NT2/D1 (cell line): ENCODE results near the gene SLC7A6.

Experiments
- DNase-seq: peaks from one replicate; pipeline ENCODE4 v3.0.0-alpha.2; 2011; ENCODE audit warnings: low read depth, low spot score
- H3K27me3 ChIP-seq: 2 replicates; pipeline ENCODE4 v1.6.0; 2011; ENCODE audit warnings: mild to moderate bottlenecking; ENCODE audit not compliant: insufficient read length, insufficient read depth
- H3K36me3 ChIP-seq: 2 replicates; pipeline ENCODE4 v1.6.1; 2011; ENCODE audit warnings: mild to moderate bottlenecking, low read length, mixed read lengths; ENCODE audit not compliant: insufficient read depth, insufficient read length
- H3K4me1 ChIP-seq: 2 replicates; pipeline ENCODE4 v1.5.1; 2011; ENCODE audit not compliant: insufficient read depth, insufficient read length
- H3K4me3 ChIP-seq: 2 replicates; pipeline ENCODE4 v1.5.1; 2011; ENCODE audit warnings: low read depth; ENCODE audit not compliant: insufficient read length
- H3K9ac ChIP-seq: 2 replicates; pipeline ENCODE4 v1.6.0; 2011; ENCODE audit warnings: low read depth; ENCODE audit not compliant: insufficient read length
- H3K9me3 ChIP-seq: 2 replicates; pipeline ENCODE4 v1.5.1; 2011; ENCODE audit warnings: mild to moderate bottlenecking, low read length; ENCODE audit not compliant: insufficient read depth
- SUZ12 ChIP-seq: IDR thresholded peaks from 2 replicates; pipeline ENCODE4 v1.6.1; 2011; ENCODE audit not compliant: insufficient read length, insufficient read depth; ENCODE audit errors: extremely low read depth
- YY1 ChIP-seq: IDR thresholded peaks from 2 replicates; pipeline ENCODE4 v1.6.1; 2011; ENCODE audit not compliant: insufficient read length, insufficient read depth
- ZNF274 ChIP-seq: IDR thresholded peaks from 2 replicates; pipeline ENCODE4 v1.6.1; 2011; ENCODE audit warnings: mild to moderate bottlenecking, low read depth, low read length

SLC7A6 gene

DNA sequence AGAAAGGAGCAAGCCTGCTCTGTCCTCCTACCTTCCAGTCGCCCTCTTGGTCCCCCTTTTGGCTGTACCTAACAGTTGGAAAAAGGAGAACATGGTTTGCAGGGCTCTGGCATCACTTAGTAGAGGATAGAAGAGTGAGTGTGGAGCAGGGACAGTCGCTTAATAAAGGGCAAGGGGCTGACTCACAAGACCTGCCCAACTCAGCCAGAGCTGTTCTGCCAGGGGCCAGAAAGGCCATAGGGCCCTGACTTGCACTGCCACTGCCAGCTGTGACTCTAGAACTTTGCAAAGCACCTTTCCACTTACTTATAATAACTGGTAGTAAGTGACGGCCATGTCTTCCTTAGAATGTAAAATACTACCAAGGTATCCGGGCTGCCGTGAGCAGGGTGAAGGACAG, 60.0 kb downstream of the SLC7A6 start:
- no peaks in the 10 kb centered on the region for H3K4me1 ChIP-seq
- no peak overlapping the region for H3K9ac ChIP-seq
- H3K36me3 ChIP-seq, result peaks cover 84% of the 10 kb centered on the region
- TF ChIP-seq SUZ12, result no peak
- no peak for TF ChIP-seq ZNF274
- TF ChIP-seq YY1, result no peak
- no peak overlapping the region for H3K4me3 ChIP-seq
- H3K27me3 ChIP-seq, result no peaks in the 10 kb centered on the region
- H3K9me3 ChIP-seq, result no peaks in the 10 kb centered on the region
- no peak for DNase-seq

DNA sequence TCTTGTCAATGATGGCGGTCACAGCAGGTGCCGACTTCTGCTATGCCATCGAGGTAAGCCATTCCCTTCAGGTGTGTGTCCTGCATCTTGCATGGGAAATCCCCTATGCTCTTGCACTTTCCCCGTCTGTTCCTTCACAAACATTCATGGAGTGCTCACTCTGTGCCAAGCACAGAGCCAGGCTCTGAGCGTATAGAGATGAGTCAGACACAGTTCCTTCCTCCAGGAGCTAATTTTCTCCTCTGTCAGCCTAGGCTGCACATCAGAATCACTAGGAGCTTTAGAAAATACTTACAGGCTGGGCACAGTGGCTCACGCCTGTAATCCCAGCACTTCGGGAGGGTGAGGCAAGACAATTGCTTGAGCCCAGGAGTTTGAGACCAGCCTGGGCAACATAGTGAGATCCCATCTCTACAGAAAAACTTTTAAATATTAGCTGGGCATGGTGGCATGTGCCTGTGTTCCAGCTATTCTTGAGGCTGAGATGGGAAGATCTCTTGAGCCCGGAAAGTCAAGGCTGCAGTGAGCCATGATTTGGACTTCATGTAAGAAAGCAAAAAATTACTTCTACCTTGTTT, 60.5 kb downstream of the SLC7A6 start:
- no peak for TF ChIP-seq SUZ12
- TF ChIP-seq YY1, result no peak
- TF ChIP-seq ZNF274, result no peak
- H3K9ac ChIP-seq, result no peak overlapping the region
- DNase-seq, result no peak
- H3K4me3 ChIP-seq, result no peak overlapping the region
- H3K36me3 ChIP-seq, result peaks cover 85% of the 10 kb centered on the region
- H3K4me1 ChIP-seq, result no peaks in the 10 kb centered on the region
- no peaks in the 10 kb centered on the region for H3K27me3 ChIP-seq
- H3K9me3 ChIP-seq, result no peaks in the 10 kb centered on the region

DNA sequence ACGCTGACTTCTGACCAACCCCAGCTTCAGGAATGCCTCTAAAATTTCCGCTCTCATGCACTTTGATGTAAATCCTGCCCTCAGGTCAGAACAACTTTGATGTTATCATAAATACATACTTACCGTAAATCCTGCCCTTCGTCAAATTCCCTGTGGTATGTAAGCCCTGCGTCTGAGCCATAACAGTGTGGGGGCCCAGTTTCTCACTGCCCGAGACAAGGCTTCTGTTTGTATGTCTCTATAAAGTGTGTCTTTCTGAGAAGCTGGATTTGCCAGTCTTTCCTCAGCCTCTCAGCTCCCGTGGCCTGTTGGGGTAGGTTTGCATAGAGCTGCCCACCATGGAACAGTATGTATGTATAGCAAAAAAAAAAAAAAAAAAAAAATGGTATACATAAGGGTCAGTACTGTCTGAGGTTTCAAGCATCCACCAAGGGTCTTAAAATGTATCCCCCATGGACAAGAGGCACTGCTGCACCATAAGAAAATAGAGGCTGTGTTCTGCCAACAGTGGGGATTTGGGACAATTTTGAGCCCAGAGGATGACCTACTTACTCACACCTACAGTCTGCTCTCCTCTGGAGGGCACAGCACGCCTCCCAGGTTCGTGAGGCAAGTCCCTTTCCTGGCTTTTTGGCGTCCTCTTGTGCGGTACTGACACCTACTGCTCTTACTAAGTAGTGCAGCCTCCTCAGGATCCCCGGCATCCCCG, 64.0 kb downstream of the SLC7A6 start:
- Histone ChIP-seq H3K9me3 (no peaks in the 10 kb centered on the region), H3K4me1 (peaks cover 3% of the 10 kb centered on the region), H3K4me3 (no peak overlapping the region), H3K9ac (no peak overlapping the region), H3K27me3 (no peaks in the 10 kb centered on the region), H3K36me3 (peaks cover 73% of the 10 kb centered on the region)
- peak; percentile 87 for DNase-seq
- TF ChIP-seq ZNF274 (no peak), SUZ12 (no peak), YY1 (no peak)

DNA sequence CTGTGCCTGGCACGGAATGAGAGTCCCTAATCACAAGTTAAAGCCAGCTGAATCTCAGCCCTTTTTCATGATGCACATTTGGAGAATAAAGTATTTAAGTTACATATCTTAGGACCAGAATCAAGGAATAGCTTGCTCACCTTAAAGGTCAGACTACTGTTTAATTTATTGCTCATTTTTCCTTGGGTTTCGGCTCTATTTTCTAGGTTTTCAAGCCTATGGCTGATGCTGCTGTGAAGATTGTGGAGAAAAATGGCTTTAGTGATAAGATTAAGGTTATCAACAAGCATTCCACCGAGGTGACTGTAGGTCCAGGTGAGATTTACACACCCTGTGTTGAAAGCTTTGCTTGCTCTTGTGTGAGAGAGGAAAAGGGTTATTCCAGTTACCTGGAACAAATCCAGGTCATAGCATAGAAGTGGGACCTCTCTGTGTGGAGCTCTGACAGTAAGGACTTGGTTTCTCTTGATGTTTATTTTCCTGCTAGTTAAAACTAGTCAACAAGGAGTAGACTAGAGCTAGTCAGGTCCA, 64.6 kb downstream of the SLC7A6 start:
- no peak for DNase-seq
- Histone ChIP-seq H3K9me3 (no peaks in the 10 kb centered on the region), H3K27me3 (no peaks in the 10 kb centered on the region), H3K9ac (no peak overlapping the region), H3K4me3 (no peak overlapping the region), H3K36me3 (peaks cover 73% of the 10 kb centered on the region), H3K4me1 (peaks cover 3% of the 10 kb centered on the region)
- TF ChIP-seq ZNF274 (no peak), SUZ12 (no peak), YY1 (no peak)

DNA sequence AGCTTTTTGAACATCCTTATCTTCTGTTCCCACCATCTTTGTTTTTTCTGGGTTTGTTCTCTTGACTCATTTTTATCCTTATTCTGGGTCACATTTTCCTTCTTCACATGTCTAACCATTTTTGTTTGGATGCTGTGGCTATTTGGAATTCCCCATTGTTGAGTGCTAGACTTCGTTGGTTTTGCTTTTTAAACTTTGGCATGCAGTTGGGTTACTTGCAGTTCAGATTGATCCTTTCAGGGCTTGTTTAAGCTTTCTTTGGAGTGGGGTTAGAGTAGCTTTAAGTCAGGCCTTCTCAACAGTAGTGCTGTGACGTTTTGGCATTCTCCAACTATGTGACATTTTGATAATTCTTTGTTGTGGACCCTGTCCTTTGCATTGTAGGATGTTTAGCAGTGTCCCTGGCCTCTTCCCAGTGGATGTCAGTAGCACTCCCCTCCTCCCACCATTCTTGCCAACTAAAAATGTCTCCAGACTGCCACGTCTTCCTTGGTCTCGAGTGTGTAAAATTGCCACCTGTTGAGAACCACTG, 67.6 kb downstream of the SLC7A6 start:
- no peak overlapping the region for H3K9ac ChIP-seq
- TF ChIP-seq SUZ12, result no peak
- no peak for TF ChIP-seq ZNF274
- no peak for TF ChIP-seq YY1
- no peaks in the 10 kb centered on the region for H3K27me3 ChIP-seq
- no peak for DNase-seq
- no peaks in the 10 kb centered on the region for H3K9me3 ChIP-seq
- H3K36me3 ChIP-seq, result peaks cover 67% of the 10 kb centered on the region
- no peak overlapping the region for H3K4me3 ChIP-seq
- peaks cover 3% of the 10 kb centered on the region for H3K4me1 ChIP-seq

DNA sequence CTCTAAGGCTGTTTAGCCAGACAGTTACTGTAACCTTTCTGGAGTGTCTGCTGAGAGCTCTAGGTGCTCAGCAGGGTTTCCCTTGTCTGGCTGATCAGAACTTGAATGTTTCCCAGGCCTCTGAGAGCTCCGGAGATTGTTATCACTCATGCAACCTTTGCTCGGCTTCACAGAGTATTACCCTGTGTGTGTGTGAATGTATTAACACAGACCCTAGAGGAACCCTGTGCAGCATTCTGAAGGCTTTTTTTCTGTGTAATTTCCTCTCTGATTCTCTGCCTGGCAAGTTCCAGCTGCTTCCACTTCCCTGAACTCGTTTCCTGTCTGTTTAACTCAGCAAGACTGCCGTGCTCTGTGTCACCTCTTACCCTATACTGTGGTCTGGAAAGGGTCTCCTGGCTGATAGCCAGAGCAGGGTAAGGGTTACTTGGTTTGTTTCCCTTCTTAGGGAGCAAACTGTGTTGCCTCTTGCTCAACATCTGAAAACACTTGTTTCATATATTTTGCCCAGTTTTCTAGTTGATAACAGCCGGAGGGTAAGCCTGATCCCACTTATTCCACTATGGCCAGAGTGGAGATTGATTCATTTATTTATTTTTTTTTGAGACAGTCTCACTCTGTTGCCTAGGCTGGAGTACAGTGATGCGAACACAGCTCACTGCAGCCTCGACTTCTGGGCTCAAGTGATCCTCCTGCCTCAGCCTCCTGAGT, 68.2 kb downstream of the SLC7A6 start:
- TF ChIP-seq SUZ12 (no peak), ZNF274 (no peak), YY1 (no peak)
- no peaks in the 10 kb centered on the region for H3K9me3 ChIP-seq
- peaks cover 67% of the 10 kb centered on the region for H3K36me3 ChIP-seq
- H3K4me3 ChIP-seq, result no peak overlapping the region
- no peak overlapping the region for H3K9ac ChIP-seq
- H3K4me1 ChIP-seq, result peaks cover 3% of the 10 kb centered on the region
- DNase-seq, result no peak
- no peaks in the 10 kb centered on the region for H3K27me3 ChIP-seq

DNA sequence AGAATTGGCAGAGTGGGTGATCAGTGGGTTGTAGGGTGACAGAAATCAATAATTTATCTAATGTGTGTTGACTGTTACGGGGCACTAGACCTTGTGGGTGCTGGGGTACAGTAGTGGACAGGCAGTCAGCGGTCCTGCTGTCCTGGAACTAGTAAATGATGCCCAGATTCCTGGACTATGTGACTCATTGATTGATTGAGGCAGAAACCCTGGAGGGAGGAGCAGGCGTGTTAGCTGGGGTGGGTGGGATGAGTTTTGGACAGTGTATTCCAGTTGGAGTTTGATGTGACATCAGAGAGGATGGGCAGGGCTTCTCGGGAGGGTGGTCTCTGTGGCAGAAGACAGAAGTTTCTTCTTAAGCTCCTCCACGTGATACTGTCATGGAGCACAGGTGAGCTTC, 70.8 kb downstream of the SLC7A6 start:
- Histone ChIP-seq H3K27me3 (no peaks in the 10 kb centered on the region), H3K9me3 (no peaks in the 10 kb centered on the region), H3K4me3 (no peak overlapping the region), H3K36me3 (peaks cover 74% of the 10 kb centered on the region), H3K4me1 (peaks cover 3% of the 10 kb centered on the region), H3K9ac (no peak overlapping the region)
- no peak for DNase-seq
- TF ChIP-seq YY1 (no peak), SUZ12 (no peak), ZNF274 (no peak)
